D721Med (cell line): ENCODE measurements around the gene GCN1.
A peak's percentile ranks its signal among the peaks of the same experiment; 100 is the strongest.

ENCODE experiments used
- DNase-seq: peaks from one replicate; pipeline ENCODE4 v3.0.0; 2011; ENCODE audit warnings: low spot score; ENCODE audit not compliant: insufficient read length
- FAIRE-seq: peaks from 2 replicates; lab custom pipeline; 2011; peaks lifted over from hg19 to GRCh38; lab: Jason Lieb, UNC
- TF ChIP-seq, protein P1 (sequence below): IDR thresholded peaks from 2 replicates; pipeline ENCODE4 v1.5.1; 2012; ENCODE audit warnings: mild to moderate bottlenecking, control low read depth; ENCODE audit not compliant: insufficient read depth; ENCODE audit errors: missing control alignments

Gene GCN1

DNA sequence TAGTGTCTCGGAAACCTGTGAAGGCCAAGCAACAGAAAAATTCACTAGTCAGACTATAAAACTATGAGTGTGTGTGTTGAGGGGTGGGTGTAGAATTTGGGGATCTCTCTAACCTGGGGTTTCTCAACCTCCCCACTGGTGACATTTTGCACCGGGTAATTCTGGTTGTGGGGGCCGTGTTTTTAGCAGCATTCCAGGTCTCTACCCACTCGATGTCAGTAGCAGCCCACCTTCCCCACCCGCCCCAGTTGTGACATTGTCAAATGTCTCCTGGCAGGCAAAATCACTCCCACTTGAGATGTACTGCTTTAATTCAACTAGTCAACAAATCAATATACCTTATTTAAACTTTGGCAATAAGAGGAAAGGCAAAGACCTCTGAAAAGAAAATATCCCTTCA is 4.1 kb downstream of the GCN1 start:
- TF ChIP-seq, protein P1, sequence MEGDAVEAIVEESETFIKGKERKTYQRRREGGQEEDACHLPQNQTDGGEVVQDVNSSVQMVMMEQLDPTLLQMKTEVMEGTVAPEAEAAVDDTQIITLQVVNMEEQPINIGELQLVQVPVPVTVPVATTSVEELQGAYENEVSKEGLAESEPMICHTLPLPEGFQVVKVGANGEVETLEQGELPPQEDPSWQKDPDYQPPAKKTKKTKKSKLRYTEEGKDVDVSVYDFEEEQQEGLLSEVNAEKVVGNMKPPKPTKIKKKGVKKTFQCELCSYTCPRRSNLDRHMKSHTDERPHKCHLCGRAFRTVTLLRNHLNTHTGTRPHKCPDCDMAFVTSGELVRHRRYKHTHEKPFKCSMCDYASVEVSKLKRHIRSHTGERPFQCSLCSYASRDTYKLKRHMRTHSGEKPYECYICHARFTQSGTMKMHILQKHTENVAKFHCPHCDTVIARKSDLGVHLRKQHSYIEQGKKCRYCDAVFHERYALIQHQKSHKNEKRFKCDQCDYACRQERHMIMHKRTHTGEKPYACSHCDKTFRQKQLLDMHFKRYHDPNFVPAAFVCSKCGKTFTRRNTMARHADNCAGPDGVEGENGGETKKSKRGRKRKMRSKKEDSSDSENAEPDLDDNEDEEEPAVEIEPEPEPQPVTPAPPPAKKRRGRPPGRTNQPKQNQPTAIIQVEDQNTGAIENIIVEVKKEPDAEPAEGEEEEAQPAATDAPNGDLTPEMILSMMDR = no peak
- DNase-seq (no peak), FAIRE-seq (no peak)

DNA sequence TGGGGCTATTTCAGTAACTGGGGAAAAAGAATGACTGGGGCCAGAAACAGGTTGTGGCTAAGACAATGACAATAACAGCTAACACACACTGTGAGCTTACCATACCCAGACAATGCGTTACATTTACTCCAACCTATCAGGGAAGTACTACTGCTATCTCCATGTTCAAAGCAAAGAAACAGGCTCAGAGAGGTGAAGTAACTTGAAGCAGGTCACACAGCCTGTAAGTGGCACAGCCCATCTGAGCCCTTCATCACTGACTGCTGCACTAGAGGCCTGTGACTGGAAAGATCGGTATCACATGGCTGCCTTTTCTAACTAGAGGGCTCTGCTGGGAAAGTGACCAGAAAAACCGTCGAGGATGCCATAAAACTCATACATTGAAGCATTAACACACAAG is 7.9 kb downstream of the GCN1 start:
- TF ChIP-seq, protein P1 = no peak
- FAIRE-seq (no peak), DNase-seq (no peak)

DNA sequence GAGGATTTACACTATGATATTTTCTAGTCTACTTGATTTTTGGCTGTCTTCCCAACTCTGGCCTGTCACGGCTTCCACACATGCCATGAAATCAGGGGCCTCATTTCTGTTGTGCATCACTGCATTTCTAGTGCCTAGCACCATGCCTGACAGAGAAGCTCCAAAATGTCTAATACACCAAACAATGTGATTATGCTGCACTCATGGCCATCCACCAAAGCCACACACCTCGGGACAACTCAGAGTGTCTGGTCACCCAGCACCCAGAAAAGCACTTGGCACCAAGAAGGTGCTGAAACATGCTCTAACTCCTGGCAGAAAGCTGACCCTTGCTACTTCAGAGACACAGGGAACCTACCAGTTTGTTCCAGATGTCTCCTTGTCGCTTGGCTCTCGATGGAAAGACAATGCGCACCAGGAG is 11.3 kb downstream of the GCN1 start:
- DNase-seq (no peak), FAIRE-seq (no peak)
- TF ChIP-seq, protein P1 = no peak

DNA sequence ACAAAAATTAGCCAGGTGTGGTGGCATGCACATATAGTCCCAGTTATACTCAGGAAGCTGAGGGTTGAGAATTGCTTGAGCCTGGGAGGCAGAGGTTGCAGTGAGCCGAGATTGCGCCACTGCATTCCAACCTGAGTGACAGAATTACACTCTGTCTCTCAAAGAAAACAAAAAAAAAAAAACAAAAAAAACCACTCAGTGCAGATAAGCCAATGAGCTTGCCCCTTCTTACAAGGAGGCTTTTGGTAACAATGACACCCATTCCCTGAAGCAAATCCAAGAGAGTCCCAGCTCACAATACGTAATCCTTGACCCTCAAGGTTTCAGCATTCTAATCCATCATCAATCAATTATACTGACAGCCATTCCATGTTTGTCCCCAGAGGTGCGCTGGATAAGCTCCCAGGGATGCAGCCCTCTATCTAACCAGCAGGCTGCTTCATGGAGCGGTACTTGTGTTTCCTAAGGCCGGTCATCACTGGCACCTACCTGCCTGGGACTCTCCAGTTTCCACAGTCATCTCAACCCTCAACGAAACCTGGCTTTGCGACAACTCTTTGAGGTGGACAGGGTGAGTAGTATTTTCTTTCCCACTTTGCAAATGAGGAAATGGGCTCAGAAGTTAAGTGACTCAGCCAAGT is 12.4 kb downstream of the GCN1 start:
- TF ChIP-seq, protein P1 = no peak
- DNase-seq (peak; percentile 52), FAIRE-seq (no peak)

DNA sequence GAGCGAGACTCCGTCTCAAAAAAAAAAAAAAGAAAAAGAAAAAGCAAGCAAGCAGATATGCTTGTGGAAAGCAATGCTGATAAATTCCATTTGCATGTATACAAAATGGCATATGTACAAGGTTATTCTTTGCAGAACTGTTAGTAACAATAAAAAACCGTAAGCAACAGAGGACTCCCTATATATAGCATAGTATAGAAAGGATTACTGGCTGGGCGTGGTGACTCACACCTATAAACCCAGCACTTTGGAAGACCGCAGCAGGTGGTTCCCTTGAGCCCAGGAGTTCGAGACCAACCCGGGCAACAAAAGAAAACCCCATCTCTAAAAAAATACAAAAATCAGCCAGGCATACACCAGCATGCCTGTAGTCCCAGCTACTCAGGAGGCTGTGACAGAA is 13.5 kb downstream of the GCN1 start:
- TF ChIP-seq, protein P1 = no peak
- no peak for FAIRE-seq
- DNase-seq = no peak

DNA sequence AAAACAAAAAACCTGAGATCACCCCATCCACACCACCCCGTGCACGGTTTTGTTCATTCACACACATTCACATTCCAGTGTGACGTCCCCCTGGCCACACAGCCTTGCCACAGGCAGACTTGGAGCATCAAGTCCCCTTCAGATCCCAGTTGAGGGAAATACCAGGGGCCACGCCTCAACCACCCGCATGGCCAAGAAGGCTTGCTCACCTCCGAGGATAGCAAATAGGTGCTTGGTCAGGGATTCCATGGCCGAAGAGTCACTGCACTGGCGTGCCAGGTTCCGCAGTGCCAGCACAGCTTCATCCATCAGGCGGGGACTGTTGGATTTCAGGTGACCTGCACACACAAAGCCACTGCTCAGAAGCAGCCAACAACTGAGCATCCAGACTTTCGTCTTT is 19.0 kb downstream of the GCN1 start:
- FAIRE-seq (no peak), DNase-seq (no peak)
- TF ChIP-seq, protein P1 = no peak

DNA sequence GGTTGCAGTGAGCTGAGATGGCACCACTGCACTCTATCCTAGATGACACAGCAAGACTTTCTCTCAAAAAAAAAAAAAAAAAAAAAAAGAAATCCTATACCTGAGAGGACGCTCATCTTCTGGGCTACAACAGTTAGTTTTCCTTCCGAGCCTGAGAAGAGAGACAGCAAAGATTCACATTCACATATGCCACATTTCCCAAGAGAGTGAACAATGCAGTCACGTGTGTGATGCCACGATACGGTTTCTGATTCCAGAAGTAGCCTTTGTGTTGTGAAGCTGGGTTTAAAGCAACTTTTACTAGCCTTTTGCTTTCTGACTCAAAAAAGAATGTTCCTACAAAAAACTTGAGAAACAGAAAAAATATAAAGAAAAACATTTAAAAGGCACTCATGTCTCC is 19.5 kb downstream of the GCN1 start:
- DNase-seq = no peak
- FAIRE-seq = no peak
- TF ChIP-seq, protein P1 = no peak
